ENCODE measurements around the gene UQCRC1. TPM values are rescaled to one million over a fixed set of nuclear protein-coding genes. Genes with fewer than 3 reads are reported as not detected.

Gene UQCRC1
- total and polyA plus RNA-seq, 2 donors (not counting 1 experiment from before 2014, with no cell fraction given): 99.9 to 132 TPM

DNA sequence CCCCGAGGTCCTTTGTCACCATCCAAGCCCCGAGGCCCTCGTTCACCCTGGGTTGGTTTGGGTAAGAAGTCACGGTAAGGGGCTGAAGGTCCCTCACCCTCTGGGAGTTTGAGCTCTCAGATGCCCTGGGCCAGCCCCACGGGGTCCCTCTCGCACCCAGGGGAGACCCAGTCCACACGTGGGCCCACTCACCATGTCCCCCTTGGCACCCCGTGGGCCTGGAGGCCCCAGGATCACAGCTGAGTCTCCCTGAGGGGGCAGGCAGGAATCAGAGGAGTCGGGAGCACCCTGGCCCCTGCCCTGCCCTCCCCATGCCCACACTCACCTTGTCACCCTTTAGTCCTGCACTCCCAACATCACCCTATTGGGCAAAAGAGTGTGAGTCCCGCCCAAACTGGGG, 40.0 kb downstream of the UQCRC1 start:
- no peak for TF ChIP-seq EZH2 (IDR thresholded peaks at IDR 0.05; ENCODE audit: borderline replicate concordance, insufficient read depth, low read depth, low read length, poor library complexity, severe bottlenecking)
- TF ChIP-seq CTCF (IDR thresholded peaks at IDR 0.05): no peak
- intact Hi-C loops (cut with micrococcal nuclease): no loop called here
- Histone ChIP-seq H4K20me1 (ENCODE audit: control insufficient read depth, insufficient read depth, low read length, poor library complexity, severe bottlenecking) (no peaks in the 10 kb centered on the region), H2AFZ (ENCODE audit: insufficient read depth, low read depth, low read length, poor library complexity, severe bottlenecking) (no peak overlapping the region), H3K79me2 (ENCODE audit: control insufficient read depth, insufficient read depth, low read length) (no peaks in the 10 kb centered on the region), H3K27ac (ENCODE audit: low read length in 2 of 2) (no peak overlapping the region), H3K4me3 (ENCODE audit: control extremely low read depth in 1 of 5, extremely low read depth in 1 of 5, insufficient read depth in 1 of 5, low read depth in 2 of 5, low read length in 4 of 5) (no peak overlapping the region), H3K4me2 (replicated peaks; ENCODE audit: low read depth, low read length, poor library complexity, severe bottlenecking) (no peak overlapping the region), H3K9ac (ENCODE audit: low read length) (no peak overlapping the region), H3K9me3 (ENCODE audit: control extremely low read depth in 1 of 3, control insufficient read depth in 2 of 3, insufficient read depth in 1 of 3, low read length in 2 of 3) (no peaks in the 10 kb centered on the region), H3K27me3 (replicated peaks in 1 of 4; ENCODE audit: control extremely low read depth in 1 of 4, control insufficient read depth in 3 of 4, insufficient read depth in 4 of 4, low read length in 3 of 4) (no peaks in the 10 kb centered on the region), H3K36me3 (replicated peaks in 1 of 2; ENCODE audit: control extremely low read depth in 1 of 2, control insufficient read depth in 1 of 2, extremely low read depth in 1 of 2, insufficient read depth in 2 of 2, low read length in 1 of 2) (no peaks in the 10 kb centered on the region), H3K4me1 (ENCODE audit: control insufficient read depth in 2 of 2, insufficient read depth in 2 of 2, low read length in 2 of 2) (no peaks in the 10 kb centered on the region)
- H3K9me3 Mint-ChIP-seq (ENCODE audit: insufficient read depth): no peaks in the 10 kb centered on the region
- H3K27ac Mint-ChIP-seq: no peak overlapping the region
- no peaks in the 10 kb centered on the region for H3K27me3 Mint-ChIP-seq
- no peak overlapping the region for H3K4me3 Mint-ChIP-seq
- DNase-seq: no peak
- no peak for ATAC-seq (ENCODE audit: low read depth)
- ChIA-PET CTCF (no interaction called here), POLR2A (no interaction called here)
- 69% methylated on average over 5 of the region's 10 CpGs for WGBS (ENCODE audit: insufficient coverage)
- no peaks in the 10 kb centered on the region for H3K4me1 Mint-ChIP-seq

DNA sequence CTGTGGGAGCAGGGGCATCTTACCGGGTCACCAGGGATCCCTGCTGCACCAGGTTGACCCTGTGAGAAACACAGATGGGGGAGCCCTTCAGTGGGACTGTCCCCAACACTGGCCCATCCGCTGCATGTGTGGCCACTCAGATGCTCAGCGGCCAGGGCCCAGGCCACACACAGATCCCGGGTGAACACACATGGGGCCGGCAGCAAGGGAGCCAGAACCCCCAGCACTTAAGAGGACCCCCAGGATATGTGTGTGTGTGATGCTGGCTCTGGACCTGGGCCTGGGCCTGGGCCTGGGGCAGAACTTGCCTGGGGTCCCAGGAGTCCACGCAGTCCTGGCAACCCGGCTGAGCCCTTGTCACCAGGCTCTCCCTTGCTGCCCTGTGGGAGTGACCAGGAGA, 41.0 kb downstream of the UQCRC1 start:
- H3K9me3 ChIP-seq (ENCODE audit: control extremely low read depth in 1 of 3, control insufficient read depth in 2 of 3, insufficient read depth in 1 of 3, low read length in 2 of 3): no peaks in the 10 kb centered on the region
- no peak for ATAC-seq (ENCODE audit: low read depth)
- H3K27me3 ChIP-seq (replicated peaks in 1 of 4; ENCODE audit: control extremely low read depth in 1 of 4, control insufficient read depth in 3 of 4, insufficient read depth in 4 of 4, low read length in 3 of 4): no peaks in the 10 kb centered on the region
- H3K79me2 ChIP-seq (ENCODE audit: control insufficient read depth, insufficient read depth, low read length): no peaks in the 10 kb centered on the region
- H3K4me1 ChIP-seq (ENCODE audit: control insufficient read depth in 2 of 2, insufficient read depth in 2 of 2, low read length in 2 of 2): no peaks in the 10 kb centered on the region
- DNase-seq: no peak
- ChIA-PET POLR2A (no interaction called here), CTCF (no interaction called here)
- Mint-ChIP-seq H3K4me1 (no peaks in the 10 kb centered on the region), H3K9me3 (ENCODE audit: insufficient read depth) (no peaks in the 10 kb centered on the region), H3K27ac (no peak overlapping the region), H3K27me3 (no peaks in the 10 kb centered on the region), H3K4me3 (no peak overlapping the region)
- no peaks in the 10 kb centered on the region for H3K36me3 ChIP-seq (replicated peaks in 1 of 2; ENCODE audit: control extremely low read depth in 1 of 2, control insufficient read depth in 1 of 2, extremely low read depth in 1 of 2, insufficient read depth in 2 of 2, low read length in 1 of 2)
- H3K4me3 ChIP-seq (ENCODE audit: control extremely low read depth in 1 of 5, extremely low read depth in 1 of 5, insufficient read depth in 1 of 5, low read depth in 2 of 5, low read length in 4 of 5): no peak overlapping the region
- H3K9ac ChIP-seq (ENCODE audit: low read length): no peak overlapping the region
- 92% methylated on average over 7 of the region's 7 CpGs for WGBS (ENCODE audit: insufficient coverage)
- no peak overlapping the region for H3K4me2 ChIP-seq (replicated peaks; ENCODE audit: low read depth, low read length, poor library complexity, severe bottlenecking)
- intact Hi-C loops (cut with micrococcal nuclease): no loop called here
- no peak overlapping the region for H3K27ac ChIP-seq (ENCODE audit: low read length in 2 of 2)
- H2AFZ ChIP-seq (ENCODE audit: insufficient read depth, low read depth, low read length, poor library complexity, severe bottlenecking): no peak overlapping the region
- no peak for TF ChIP-seq EZH2 (IDR thresholded peaks at IDR 0.05; ENCODE audit: borderline replicate concordance, insufficient read depth, low read depth, low read length, poor library complexity, severe bottlenecking)
- no peaks in the 10 kb centered on the region for H4K20me1 ChIP-seq (ENCODE audit: control insufficient read depth, insufficient read depth, low read length, poor library complexity, severe bottlenecking)
